T-helper 2 cell treated with Interferon-gamma antibody and Interleukin-4, amounts not matched to agents 5 μg/mL and 100 μg/mL, for 36 hours (primary cell): ENCODE results near the gene MAP3K2.

Experiments used
- DNase-seq: peaks from one replicate; pipeline ENCODE4 v3.0.0; 2021; ENCODE audit warnings: low spot score
- H3K27ac Mint-ChIP-seq: one replicate; pipeline ENCODE4 v1.8.0; 2021; ENCODE audit warnings: mild to moderate bottlenecking, mixed read lengths
- H3K27me3 Mint-ChIP-seq: one replicate; pipeline ENCODE4 v1.8.0; 2021; ENCODE audit warnings: low read depth, mixed read lengths
- H3K36me3 Mint-ChIP-seq: one replicate; pipeline ENCODE4 v1.8.0; 2021; ENCODE audit warnings: low read depth, mixed read lengths
- H3K4me1 Mint-ChIP-seq: one replicate; pipeline ENCODE4 v1.8.0; 2021; ENCODE audit warnings: low read depth, mixed read lengths
- H3K4me3 Mint-ChIP-seq: one replicate; pipeline ENCODE4 v1.8.0; 2022; ENCODE audit warnings: mild to moderate bottlenecking, moderate library complexity, mixed read lengths
- H3K9me3 Mint-ChIP-seq: one replicate; pipeline ENCODE4 v1.8.0; 2021; ENCODE audit warnings: mixed read lengths

The MAP3K2 gene

DNA sequence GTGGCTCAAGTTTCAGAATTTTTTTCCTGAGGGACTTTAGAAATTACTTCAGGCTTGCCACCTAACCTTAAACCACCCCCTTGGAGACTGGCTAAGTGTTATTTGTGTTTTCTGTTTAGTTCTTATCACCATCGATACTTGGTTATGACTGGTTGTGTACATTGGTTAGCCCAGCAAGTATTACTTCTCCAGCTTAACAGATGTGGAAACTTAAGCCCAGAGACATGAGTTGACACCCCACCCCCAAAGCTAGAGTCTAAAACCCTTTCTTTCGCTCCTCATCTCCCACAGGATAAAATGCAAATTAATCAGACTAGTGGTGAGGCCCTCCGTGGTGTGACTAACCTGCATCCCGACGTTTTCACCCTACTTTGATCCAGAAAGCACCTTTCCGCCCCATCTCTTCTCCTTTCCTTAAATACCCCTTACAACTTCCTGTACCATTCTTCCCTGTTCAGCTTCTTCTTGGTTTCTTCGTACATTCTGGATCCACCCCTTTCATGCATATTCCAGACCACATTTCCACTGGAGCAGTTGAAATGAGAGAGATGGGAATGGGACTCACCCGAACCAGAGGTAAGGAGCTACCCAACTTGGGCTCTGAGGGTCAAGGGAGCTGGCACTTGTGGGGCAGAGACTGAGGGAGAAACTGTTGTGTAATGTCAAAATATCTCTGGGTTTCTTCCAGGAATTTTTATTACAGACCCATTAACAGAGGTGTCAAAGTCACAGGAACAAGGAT is 819 bp upstream of the MAP3K2 start:
- peaks cover 4% of the 10 kb centered on the region for H3K36me3 Mint-ChIP-seq
- peak overlapping the region; percentile 87 for H3K4me3 Mint-ChIP-seq
- DNase-seq: no peak
- no peaks in the 10 kb centered on the region for H3K27me3 Mint-ChIP-seq
- H3K27ac Mint-ChIP-seq: peak overlapping the region; percentile 97
- H3K4me1 Mint-ChIP-seq: peaks cover 56% of the 10 kb centered on the region
- no peaks in the 10 kb centered on the region for H3K9me3 Mint-ChIP-seq

DNA sequence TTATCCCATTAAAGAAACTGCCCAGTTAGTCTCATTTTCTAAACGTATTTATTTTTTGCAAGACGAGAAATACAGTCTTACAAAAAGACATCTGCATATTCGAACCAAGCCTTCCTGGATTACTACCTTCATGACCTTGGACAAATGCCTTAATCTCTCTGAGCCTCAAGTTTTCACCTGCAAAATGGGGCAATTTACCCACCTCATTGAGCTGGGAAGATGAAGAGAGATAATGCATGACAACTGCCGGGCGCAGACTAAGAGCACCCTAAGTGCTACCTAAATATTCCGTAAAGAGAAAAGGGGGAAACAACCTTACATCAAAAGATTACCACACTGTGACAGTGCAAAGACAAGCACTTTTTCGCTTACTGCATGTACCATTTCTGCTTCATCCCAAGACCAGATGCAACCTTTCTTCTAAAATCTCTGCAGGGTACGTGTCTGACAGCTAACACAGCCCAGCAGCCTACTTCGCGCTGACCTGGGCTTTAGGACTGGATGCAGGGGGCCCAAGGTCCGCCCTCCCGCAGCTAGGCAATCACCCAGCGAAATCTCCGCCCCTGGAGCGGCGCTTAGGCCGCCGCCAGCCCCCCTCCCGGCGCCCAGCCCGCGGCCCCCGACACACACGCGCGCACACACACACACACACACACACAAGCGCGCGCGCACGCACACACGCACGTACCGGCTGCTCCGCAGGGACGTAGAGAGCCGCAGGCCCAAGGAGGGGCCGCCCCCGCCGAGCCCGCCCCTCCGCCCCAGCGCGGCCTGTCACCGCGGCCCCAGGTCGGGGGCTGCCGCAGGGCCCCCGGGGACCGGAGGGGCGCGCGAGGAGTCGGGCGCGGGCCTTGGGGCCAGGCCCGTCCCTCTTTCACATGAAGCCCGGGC is 766 bp downstream of the MAP3K2 start:
- Mint-ChIP-seq H3K27me3 (no peaks in the 10 kb centered on the region), H3K9me3 (no peaks in the 10 kb centered on the region), H3K4me1 (peaks cover 56% of the 10 kb centered on the region), H3K27ac (peak overlapping the region; percentile 87), H3K4me3 (peak overlapping the region; percentile 90), H3K36me3 (peaks cover 7% of the 10 kb centered on the region)
- peak; percentile 82 for DNase-seq

DNA sequence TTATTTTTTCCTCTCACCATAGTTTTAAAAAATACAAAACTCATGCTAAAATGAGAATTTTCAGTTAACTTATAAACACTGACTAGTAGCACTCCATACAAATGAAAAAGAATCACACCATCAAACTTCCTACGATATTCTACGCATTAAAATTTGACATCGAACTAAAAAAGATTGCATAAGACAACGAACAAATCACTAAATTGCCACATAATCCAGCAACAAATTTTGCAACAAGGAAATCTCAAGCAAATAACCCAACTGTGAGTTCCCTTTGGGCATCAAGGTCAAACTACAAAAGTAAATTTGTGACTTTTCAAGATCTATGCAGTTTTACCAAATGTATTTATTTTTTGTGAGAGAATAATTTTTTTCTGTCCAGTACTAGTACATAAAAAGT is 1.5 kb downstream of the MAP3K2 start:
- H3K4me1 Mint-ChIP-seq: peaks cover 56% of the 10 kb centered on the region
- peak overlapping the region; percentile 87 for H3K27ac Mint-ChIP-seq
- no peaks in the 10 kb centered on the region for H3K9me3 Mint-ChIP-seq
- DNase-seq: no peak
- H3K36me3 Mint-ChIP-seq: peaks cover 7% of the 10 kb centered on the region
- no peaks in the 10 kb centered on the region for H3K27me3 Mint-ChIP-seq
- H3K4me3 Mint-ChIP-seq: peak overlapping the region; percentile 90

DNA sequence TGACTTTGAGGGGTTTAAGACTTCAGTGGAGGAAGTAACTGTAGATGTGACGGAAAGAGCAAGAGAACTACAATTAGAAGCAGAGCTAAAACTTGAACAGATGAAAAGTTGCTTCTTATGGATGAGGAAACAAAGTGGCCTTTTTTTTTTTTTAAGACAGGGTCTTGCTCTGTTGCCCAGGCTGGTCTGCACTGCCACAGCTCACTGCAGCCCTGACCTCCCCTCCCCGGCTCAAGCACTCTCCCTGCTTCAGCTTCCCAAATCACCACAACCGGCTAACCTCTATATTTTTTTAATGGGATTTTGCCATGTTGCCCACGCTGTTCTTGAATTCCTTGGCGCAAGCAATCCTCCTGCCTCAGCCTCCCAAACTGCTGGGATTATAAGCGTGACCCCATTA is 3.2 kb downstream of the MAP3K2 start:
- Mint-ChIP-seq H3K27me3 (no peaks in the 10 kb centered on the region), H3K36me3 (peaks cover 7% of the 10 kb centered on the region), H3K27ac (no peak overlapping the region), H3K4me3 (no peak overlapping the region), H3K9me3 (no peaks in the 10 kb centered on the region), H3K4me1 (peaks cover 46% of the 10 kb centered on the region)
- no peak for DNase-seq

DNA sequence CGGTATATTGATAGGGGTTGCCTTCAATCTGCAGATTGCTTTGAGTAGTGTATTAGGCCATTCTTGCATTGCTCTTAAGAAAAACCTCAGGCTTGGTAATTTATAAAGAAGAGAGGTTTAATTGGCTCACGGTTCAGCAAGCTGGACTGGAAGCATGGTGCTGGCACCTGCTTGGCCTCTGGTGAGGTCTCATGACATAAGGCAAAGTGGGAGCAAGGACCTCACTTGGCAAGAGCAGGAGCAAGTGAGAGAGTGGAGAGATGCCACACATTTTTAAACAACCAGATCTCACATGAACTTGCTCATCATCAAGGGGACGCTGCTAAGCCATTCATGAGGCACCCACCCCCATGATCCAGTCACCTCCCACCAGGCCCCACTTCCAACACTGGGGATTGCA is 4.9 kb downstream of the MAP3K2 start:
- H3K36me3 Mint-ChIP-seq: peaks cover 9% of the 10 kb centered on the region
- H3K27me3 Mint-ChIP-seq: no peaks in the 10 kb centered on the region
- peaks cover 4% of the 10 kb centered on the region for H3K9me3 Mint-ChIP-seq
- DNase-seq: no peak
- H3K4me3 Mint-ChIP-seq: no peak overlapping the region
- H3K4me1 Mint-ChIP-seq: peaks cover 36% of the 10 kb centered on the region
- no peak overlapping the region for H3K27ac Mint-ChIP-seq

DNA sequence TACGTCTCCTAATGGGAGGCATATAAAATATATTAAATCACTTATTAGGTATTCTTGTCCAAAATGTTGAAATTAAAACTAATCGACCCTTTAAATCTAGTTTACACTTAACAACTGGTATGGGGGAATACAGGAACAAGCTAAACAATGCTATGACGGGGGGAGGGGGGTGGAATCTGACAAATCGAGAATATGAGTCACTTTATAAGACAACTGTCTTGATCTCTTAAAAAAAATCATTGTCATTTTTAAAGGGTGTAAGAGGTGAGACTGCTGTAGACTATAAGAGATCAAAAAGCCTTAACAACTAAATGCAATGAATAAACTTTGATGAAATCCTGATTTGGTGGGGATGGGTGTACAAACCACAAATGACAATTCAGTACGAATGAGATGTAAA is 6.0 kb downstream of the MAP3K2 start:
- no peak overlapping the region for H3K4me3 Mint-ChIP-seq
- peaks cover 16% of the 10 kb centered on the region for H3K36me3 Mint-ChIP-seq
- H3K9me3 Mint-ChIP-seq: peaks cover 9% of the 10 kb centered on the region
- no peak for DNase-seq
- H3K27ac Mint-ChIP-seq: no peak overlapping the region
- peaks cover 38% of the 10 kb centered on the region for H3K4me1 Mint-ChIP-seq
- H3K27me3 Mint-ChIP-seq: no peaks in the 10 kb centered on the region

DNA sequence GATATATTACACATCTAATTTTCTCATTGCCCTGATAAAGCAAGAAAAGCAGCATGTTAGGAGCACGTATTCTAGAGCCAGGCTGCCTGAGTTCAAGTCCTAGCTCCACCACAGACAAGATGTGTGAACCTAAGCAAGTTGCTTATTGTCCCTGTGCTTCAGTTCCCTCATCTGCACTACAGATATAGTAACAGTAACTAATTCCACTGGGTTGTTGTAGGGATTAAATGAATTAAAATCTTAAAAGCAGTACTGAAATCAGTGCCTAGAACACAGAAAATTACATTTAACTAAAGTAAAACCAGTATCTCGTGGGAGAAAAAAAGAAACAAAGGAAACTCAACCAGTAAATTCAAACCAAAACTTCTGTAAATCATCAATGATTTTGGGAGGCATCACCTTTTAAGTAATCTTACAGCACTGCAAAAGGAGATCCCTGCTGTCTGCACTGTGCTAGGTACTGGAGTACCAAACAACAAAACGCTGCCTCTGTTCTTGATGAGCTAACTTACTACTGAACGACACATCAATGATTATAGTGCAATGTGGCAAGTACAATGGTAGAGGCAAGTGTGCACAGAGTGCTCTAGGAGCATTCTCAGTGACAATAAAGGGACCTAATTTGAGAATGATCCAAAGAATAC is 7.9 kb downstream of the MAP3K2 start:
- DNase-seq: no peak
- H3K36me3 Mint-ChIP-seq: peaks cover 23% of the 10 kb centered on the region
- H3K27me3 Mint-ChIP-seq: no peaks in the 10 kb centered on the region
- H3K9me3 Mint-ChIP-seq: peaks cover 15% of the 10 kb centered on the region
- no peak overlapping the region for H3K4me3 Mint-ChIP-seq
- peaks cover 20% of the 10 kb centered on the region for H3K4me1 Mint-ChIP-seq
- no peak overlapping the region for H3K27ac Mint-ChIP-seq

DNA sequence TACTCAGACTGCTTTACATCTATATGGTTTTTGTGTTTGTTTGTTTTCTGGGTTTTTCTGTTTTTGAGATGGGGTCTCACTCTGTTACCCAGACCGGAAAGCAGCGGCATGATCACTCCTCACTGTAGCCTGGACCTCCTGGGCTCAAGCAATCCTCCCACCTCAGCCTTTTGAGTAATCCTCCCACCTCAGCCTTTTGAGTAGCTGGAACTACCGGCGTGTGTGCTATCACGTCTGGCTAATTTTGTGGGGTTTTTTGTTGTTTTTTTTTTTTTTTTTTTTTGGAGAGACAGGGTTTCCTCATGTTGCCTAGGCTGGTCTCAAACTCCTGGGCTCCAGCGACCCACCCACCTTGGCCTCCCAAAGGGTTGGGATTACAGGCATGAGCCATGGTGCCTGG is 9.1 kb downstream of the MAP3K2 start:
- DNase-seq: no peak
- peaks cover 14% of the 10 kb centered on the region for H3K4me1 Mint-ChIP-seq

DNA sequence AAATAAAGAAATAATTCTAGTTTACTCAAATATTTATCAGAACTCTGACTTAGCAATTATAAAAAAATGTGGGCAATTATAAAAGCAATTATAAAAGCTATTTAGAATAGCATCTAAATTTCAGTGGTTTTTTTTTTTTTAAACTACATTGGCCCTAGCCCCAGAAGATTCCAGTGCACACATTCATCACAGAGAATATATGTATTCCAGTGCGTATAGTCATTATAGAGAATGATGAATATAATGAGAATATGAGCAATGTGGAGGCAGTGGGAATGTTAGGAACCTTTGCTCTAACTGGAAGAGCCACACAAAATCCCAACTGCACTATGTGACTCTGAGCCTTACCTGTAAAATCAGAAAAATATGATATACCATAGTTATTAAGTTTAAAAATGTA is 10.5 kb downstream of the MAP3K2 start:
- peaks cover 7% of the 10 kb centered on the region for H3K4me1 Mint-ChIP-seq
- H3K9me3 Mint-ChIP-seq: peaks cover 37% of the 10 kb centered on the region
- H3K36me3 Mint-ChIP-seq: peaks cover 30% of the 10 kb centered on the region
- no peak overlapping the region for H3K27ac Mint-ChIP-seq
- H3K4me3 Mint-ChIP-seq: no peak overlapping the region
- H3K27me3 Mint-ChIP-seq: no peaks in the 10 kb centered on the region
- DNase-seq: no peak

More for the DNA sequence above, 9.1 kb downstream of the MAP3K2 start:
- Mint-ChIP-seq H3K27me3 (no peaks in the 10 kb centered on the region), H3K4me3 (no peak overlapping the region), H3K27ac (no peak overlapping the region), H3K36me3 (peaks cover 29% of the 10 kb centered on the region), H3K9me3 (peaks cover 26% of the 10 kb centered on the region)

DNA sequence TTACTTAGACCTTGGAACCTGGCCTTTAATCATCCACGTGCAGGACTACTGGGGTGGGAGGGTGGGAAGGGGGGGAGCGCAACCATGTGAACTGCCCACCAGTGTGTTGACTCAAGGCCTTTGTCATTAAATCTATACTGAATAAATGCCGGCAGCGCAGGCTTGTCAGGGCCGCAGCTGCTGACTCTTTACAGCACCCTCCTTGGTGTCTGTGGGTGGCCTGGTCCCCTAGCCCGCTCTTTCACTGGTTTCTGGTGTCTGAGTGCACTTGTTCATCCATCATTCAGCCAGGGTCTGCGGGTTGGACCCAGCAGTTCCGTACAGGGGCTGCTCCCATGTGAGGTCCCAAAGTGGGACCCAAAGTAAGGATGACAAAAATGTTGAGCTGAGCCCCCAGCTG is 11.5 kb downstream of the MAP3K2 start:
- Mint-ChIP-seq H3K36me3 (peaks cover 36% of the 10 kb centered on the region), H3K4me1 (peaks cover 7% of the 10 kb centered on the region), H3K27me3 (no peaks in the 10 kb centered on the region), H3K4me3 (no peak overlapping the region), H3K9me3 (peaks cover 47% of the 10 kb centered on the region), H3K27ac (no peak overlapping the region)
- DNase-seq: no peak

DNA sequence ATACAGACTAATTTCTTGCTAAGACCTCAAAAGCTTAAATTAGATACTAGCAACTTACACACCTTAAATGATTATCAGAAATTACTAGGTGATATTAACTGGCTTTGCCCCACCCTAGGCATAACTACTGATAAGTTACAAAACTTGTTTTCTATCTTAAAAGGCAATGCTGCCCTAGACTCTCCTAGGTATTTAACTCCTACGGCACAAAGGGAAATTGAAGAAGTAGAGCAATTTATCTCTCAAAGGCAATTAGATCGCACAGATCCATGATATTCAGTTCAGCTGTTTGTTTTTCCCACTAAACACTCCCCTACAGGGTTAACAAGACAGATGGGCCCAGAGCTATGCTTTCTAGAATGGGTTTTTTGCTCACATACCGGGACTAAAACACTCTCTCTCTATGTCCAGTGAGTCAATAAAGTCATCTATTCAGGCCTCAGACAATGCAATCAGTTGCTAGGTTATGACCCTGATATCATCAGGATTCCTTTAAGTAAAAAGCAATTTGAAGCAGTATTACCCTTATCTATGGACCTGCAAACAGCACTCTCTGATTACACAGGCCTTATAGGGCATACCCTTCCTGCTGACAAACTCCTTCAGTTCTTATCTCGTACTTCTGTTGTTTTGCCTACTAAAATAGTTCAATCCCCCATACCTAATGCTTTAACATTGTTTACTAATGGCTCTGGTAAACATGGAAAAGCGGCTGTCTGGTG is 14.3 kb downstream of the MAP3K2 start:
- no peak overlapping the region for H3K4me3 Mint-ChIP-seq
- DNase-seq: no peak
- no peak overlapping the region for H3K27ac Mint-ChIP-seq
- peaks cover 7% of the 10 kb centered on the region for H3K4me1 Mint-ChIP-seq
- H3K27me3 Mint-ChIP-seq: no peaks in the 10 kb centered on the region
- peaks cover 47% of the 10 kb centered on the region for H3K36me3 Mint-ChIP-seq
- peaks cover 66% of the 10 kb centered on the region for H3K9me3 Mint-ChIP-seq

DNA sequence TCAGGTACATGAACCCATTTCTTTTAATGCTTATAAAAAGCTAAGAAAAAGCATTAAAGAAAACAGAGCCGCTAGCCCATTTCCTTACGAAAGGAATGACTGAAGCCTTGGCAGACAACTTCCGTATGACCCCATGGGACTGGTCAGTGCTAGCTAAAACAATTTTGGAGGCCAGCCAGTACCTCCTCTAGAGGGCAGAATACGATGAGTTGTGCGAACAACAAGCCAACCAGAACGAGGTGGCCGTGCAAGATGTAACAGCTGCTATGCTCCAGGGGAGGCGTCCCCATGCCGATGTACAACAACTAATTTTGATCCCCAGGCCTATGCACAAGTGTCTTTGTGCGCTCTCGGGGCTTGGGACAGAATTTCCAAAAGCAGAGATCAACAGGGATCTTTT is 16.7 kb downstream of the MAP3K2 start:
- Mint-ChIP-seq H3K27me3 (no peaks in the 10 kb centered on the region), H3K4me3 (no peak overlapping the region), H3K4me1 (no peaks in the 10 kb centered on the region), H3K36me3 (peaks cover 37% of the 10 kb centered on the region), H3K9me3 (peaks cover 57% of the 10 kb centered on the region), H3K27ac (no peak overlapping the region)
- DNase-seq: no peak

DNA sequence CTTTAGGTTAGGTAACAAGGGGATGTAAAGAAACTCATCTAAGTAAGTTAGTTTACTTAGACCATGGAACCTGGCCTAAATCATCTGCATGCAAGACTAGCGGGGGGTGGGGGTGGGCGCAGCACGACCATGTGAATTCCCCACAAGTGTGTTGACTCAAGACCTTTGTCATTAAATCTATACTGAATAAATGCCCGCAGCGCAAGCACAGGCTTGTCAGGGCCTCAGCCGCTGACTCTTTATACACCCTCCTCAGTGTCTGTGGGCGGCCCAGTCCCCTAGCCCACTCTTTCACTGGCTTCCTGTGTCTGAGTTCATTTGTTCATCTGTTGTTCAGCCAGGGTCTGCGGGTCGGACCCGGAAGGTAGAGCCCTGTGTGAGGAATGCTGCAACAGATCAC is 17.8 kb downstream of the MAP3K2 start:
- H3K27ac Mint-ChIP-seq: no peak overlapping the region
- DNase-seq: no peak
- H3K4me3 Mint-ChIP-seq: no peak overlapping the region
- peaks cover 51% of the 10 kb centered on the region for H3K9me3 Mint-ChIP-seq
- peaks cover 32% of the 10 kb centered on the region for H3K36me3 Mint-ChIP-seq
- H3K27me3 Mint-ChIP-seq: no peaks in the 10 kb centered on the region
- peaks cover 5% of the 10 kb centered on the region for H3K4me1 Mint-ChIP-seq
